ENCODE results near the gene TOM1L2. TPM values are rescaled to one million over a fixed set of nuclear protein-coding genes. Genes with fewer than 3 reads are reported as not detected.

The TOM1L2 gene
- total and polyA plus RNA-seq, 4 experiments from 2014 or later, result 1.6 to 63.1 (median 35.7) TPM

- POLR2A ChIA-PET (ENCODE audit: partially characterized antibody), result no interaction called here
- peaks cover 2 to 6% (median 3%) of the 10 kb centered on the region in 4 donors for H3K4me1 Mint-ChIP-seq
- intact Hi-C loops (cut with micrococcal nuclease), result no loop called here
These were observed 173.5 kb downstream of the TOM1L2 start for GRCh38 chr17:17798573-17799255.

GRCh38 chr17:17798010-17798556 is 174.1 kb downstream of the TOM1L2 start:
- peaks cover 5 to 11% (median 8%) of the 10 kb centered on the region in 4 donors for H3K4me1 Mint-ChIP-seq
- no peaks in the 10 kb centered on the region for H3K36me3 Mint-ChIP-seq
- no peak overlapping the region for H3K27ac Mint-ChIP-seq
- no peaks in the 10 kb centered on the region for H3K36me3 ChIP-seq (ENCODE audit: insufficient read depth, low read length)
- peaks cover 8% of the 10 kb centered on the region for H3K4me1 ChIP-seq (ENCODE audit: insufficient read depth, low read length)
- H3K27me3 Mint-ChIP-seq, result no peaks in the 10 kb centered on the region
- intact Hi-C loops (cut with micrococcal nuclease), result no loop called here
- ChIA-PET POLR2A (ENCODE audit: partially characterized antibody) (no interaction called here), CTCF (ENCODE audit: partially characterized antibody) (no interaction called here)
- H3K27ac ChIP-seq (ENCODE audit: low read depth, low read length), result no peak overlapping the region
- H3K9me3 Mint-ChIP-seq, result no peaks in the 10 kb centered on the region
- DNase-seq, result no peak
- H3K27me3 ChIP-seq (ENCODE audit: insufficient read depth, low read length), result no peaks in the 10 kb centered on the region
- no peak overlapping the region for H3K4me3 ChIP-seq (ENCODE audit: low read length in 2 of 2)
- H3K9me3 ChIP-seq (ENCODE audit: control insufficient read depth in 1 of 2, low read length in 2 of 2), result no peaks in the 10 kb centered on the region
- H3K4me3 Mint-ChIP-seq, result no peak overlapping the region

More at GRCh38 chr17:17798573-17799255, 173.5 kb downstream of the TOM1L2 start:
- Histone ChIP-seq H3K27ac (ENCODE audit: low read depth, low read length) (no peak overlapping the region), H3K4me3 (ENCODE audit: low read length in 2 of 2) (no peak overlapping the region), H3K27me3 (ENCODE audit: insufficient read depth, low read length) (no peaks in the 10 kb centered on the region), H3K4me1 (ENCODE audit: insufficient read depth, low read length) (peaks cover 1% of the 10 kb centered on the region), H3K36me3 (ENCODE audit: insufficient read depth, low read length) (no peaks in the 10 kb centered on the region), H3K9me3 (ENCODE audit: control insufficient read depth in 1 of 2, low read length in 2 of 2) (no peaks in the 10 kb centered on the region)
- Mint-ChIP-seq H3K9me3 (no peaks in the 10 kb centered on the region), H3K4me3 (no peak overlapping the region), H3K36me3 (no peaks in the 10 kb centered on the region), H3K27ac (no peak overlapping the region), H3K27me3 (no peaks in the 10 kb centered on the region)
- CTCF ChIA-PET (ENCODE audit: partially characterized antibody), result no interaction called here
- DNase-seq, result no peak

- H3K27ac Mint-ChIP-seq, result peak overlapping the region in 1 of 7 donors; percentile 19
- ChIA-PET POLR2A (ENCODE audit: partially characterized antibody) (no interaction called here), CTCF (ENCODE audit: partially characterized antibody) (no interaction called here)
- Histone ChIP-seq H3K36me3 (ENCODE audit: insufficient read depth, low read length) (no peaks in the 10 kb centered on the region), H3K27ac (ENCODE audit: low read depth, low read length) (no peak overlapping the region), H3K4me1 (ENCODE audit: insufficient read depth, low read length) (peaks cover 15% of the 10 kb centered on the region), H3K9me3 (ENCODE audit: control insufficient read depth in 1 of 2, low read length in 2 of 2) (no peaks in the 10 kb centered on the region), H3K4me3 (ENCODE audit: low read length in 2 of 2) (no peak overlapping the region), H3K27me3 (ENCODE audit: insufficient read depth, low read length) (no peaks in the 10 kb centered on the region)
- H3K4me3 Mint-ChIP-seq, result no peak overlapping the region
- no peak for DNase-seq
- H3K9me3 Mint-ChIP-seq, result no peaks in the 10 kb centered on the region
- no peaks in the 10 kb centered on the region for H3K36me3 Mint-ChIP-seq
- H3K4me1 Mint-ChIP-seq, result peaks cover 9 to 19% (median 13%) of the 10 kb centered on the region in 4 donors
- intact Hi-C loops (cut with micrococcal nuclease), result no loop called here
- H3K27me3 Mint-ChIP-seq, result no peaks in the 10 kb centered on the region
These were observed 174.9 kb downstream of the TOM1L2 start for GRCh38 chr17:17797119-17797809.

GRCh38 chr17:17796787-17797061 is 175.5 kb downstream of the TOM1L2 start:
- no peak overlapping the region for H3K4me3 Mint-ChIP-seq
- H3K4me1 ChIP-seq (ENCODE audit: insufficient read depth, low read length), result peaks cover 20% of the 10 kb centered on the region
- ChIA-PET CTCF (ENCODE audit: partially characterized antibody) (no interaction called here), POLR2A (ENCODE audit: partially characterized antibody) (no interaction called here)
- H3K9me3 Mint-ChIP-seq, result no peaks in the 10 kb centered on the region
- H3K27me3 Mint-ChIP-seq, result no peaks in the 10 kb centered on the region
- H3K36me3 ChIP-seq (ENCODE audit: insufficient read depth, low read length), result no peaks in the 10 kb centered on the region
- no peak overlapping the region for H3K4me3 ChIP-seq (ENCODE audit: low read length in 2 of 2)
- H3K36me3 Mint-ChIP-seq, result no peaks in the 10 kb centered on the region
- peak overlapping the region in 1 of 7 donors; percentile 19 for H3K27ac Mint-ChIP-seq
- no peaks in the 10 kb centered on the region for H3K27me3 ChIP-seq (ENCODE audit: insufficient read depth, low read length)
- no peak for DNase-seq
- peaks cover 12 to 24% (median 18%) of the 10 kb centered on the region in 4 donors for H3K4me1 Mint-ChIP-seq
- H3K9me3 ChIP-seq (ENCODE audit: control insufficient read depth in 1 of 2, low read length in 2 of 2), result no peaks in the 10 kb centered on the region
- no peak overlapping the region for H3K27ac ChIP-seq (ENCODE audit: low read depth, low read length)
- intact Hi-C loops (cut with micrococcal nuclease), result no loop called here

GRCh38 chr17:17795946-17796786 is 176.0 kb downstream of the TOM1L2 start:
- Histone ChIP-seq H3K4me1 (ENCODE audit: insufficient read depth, low read length) (peaks cover 20% of the 10 kb centered on the region), H3K27me3 (ENCODE audit: insufficient read depth, low read length) (no peaks in the 10 kb centered on the region), H3K9me3 (ENCODE audit: control insufficient read depth in 1 of 2, low read length in 2 of 2) (no peaks in the 10 kb centered on the region), H3K4me3 (ENCODE audit: low read length in 2 of 2) (no peak overlapping the region), H3K27ac (ENCODE audit: low read depth, low read length) (no peak overlapping the region), H3K36me3 (ENCODE audit: insufficient read depth, low read length) (no peaks in the 10 kb centered on the region)
- CTCF ChIA-PET (ENCODE audit: partially characterized antibody), result no interaction called here
- Mint-ChIP-seq H3K9me3 (no peaks in the 10 kb centered on the region), H3K4me1 (peaks cover 12 to 25% (median 18%) of the 10 kb centered on the region in 4 donors), H3K27ac (no peak overlapping the region), H3K4me3 (no peak overlapping the region), H3K27me3 (no peaks in the 10 kb centered on the region), H3K36me3 (no peaks in the 10 kb centered on the region)
- intact Hi-C loops (cut with micrococcal nuclease), result no loop called here
- POLR2A ChIA-PET (ENCODE audit: partially characterized antibody), result interaction anchor here (1.6 kb wide), 1 partner anchor 11 kb away, joined by 4 read pairs; no protein-coding TSS in a partner anchor
- no peak for DNase-seq

GRCh38 chr17:17795296-17795695 is 176.9 kb downstream of the TOM1L2 start:
- H3K27ac ChIP-seq (ENCODE audit: low read depth, low read length), result no peak overlapping the region
- Mint-ChIP-seq H3K27ac (no peak overlapping the region), H3K4me3 (no peak overlapping the region), H3K27me3 (no peaks in the 10 kb centered on the region), H3K9me3 (no peaks in the 10 kb centered on the region), H3K36me3 (no peaks in the 10 kb centered on the region), H3K4me1 (peaks cover 12 to 25% (median 18%) of the 10 kb centered on the region in 4 donors)
- no peak overlapping the region for H3K4me3 ChIP-seq (ENCODE audit: low read length in 2 of 2)
- H3K4me1 ChIP-seq (ENCODE audit: insufficient read depth, low read length), result peaks cover 20% of the 10 kb centered on the region
- H3K9me3 ChIP-seq (ENCODE audit: control insufficient read depth in 1 of 2, low read length in 2 of 2), result no peaks in the 10 kb centered on the region
- intact Hi-C loops (cut with micrococcal nuclease), result no loop called here
- no peaks in the 10 kb centered on the region for H3K27me3 ChIP-seq (ENCODE audit: insufficient read depth, low read length)
- no peaks in the 10 kb centered on the region for H3K36me3 ChIP-seq (ENCODE audit: insufficient read depth, low read length)
- DNase-seq, result no peak
- ChIA-PET POLR2A (ENCODE audit: partially characterized antibody) (interaction anchor here (0.6 to 1.6 kb wide), 2 partner anchors 11 to 493 kb away, joined by 3 to 4 read pairs; no protein-coding TSS in a partner anchor), CTCF (ENCODE audit: partially characterized antibody) (no interaction called here)

GRCh38 chr17:17794382-17794781 is 177.8 kb downstream of the TOM1L2 start:
- Mint-ChIP-seq H3K4me1 (peaks cover 12 to 27% (median 18%) of the 10 kb centered on the region in 4 donors), H3K36me3 (no peaks in the 10 kb centered on the region), H3K9me3 (no peaks in the 10 kb centered on the region), H3K4me3 (no peak overlapping the region), H3K27ac (no peak overlapping the region), H3K27me3 (no peaks in the 10 kb centered on the region)
- H3K4me3 ChIP-seq (ENCODE audit: low read length in 2 of 2), result no peak overlapping the region
- H3K4me1 ChIP-seq (ENCODE audit: insufficient read depth, low read length), result peaks cover 20% of the 10 kb centered on the region
- H3K9me3 ChIP-seq (ENCODE audit: control insufficient read depth in 1 of 2, low read length in 2 of 2), result no peaks in the 10 kb centered on the region
- H3K27me3 ChIP-seq (ENCODE audit: insufficient read depth, low read length), result no peaks in the 10 kb centered on the region
- H3K36me3 ChIP-seq (ENCODE audit: insufficient read depth, low read length), result no peaks in the 10 kb centered on the region
- ChIA-PET POLR2A (ENCODE audit: partially characterized antibody) (interaction anchor here (1.2 to 1.6 kb wide), 2 partner anchors 10 to 42 kb away, joined by 4 to 5 read pairs; partner anchors contain the start of gene SREBF1), CTCF (ENCODE audit: partially characterized antibody) (no interaction called here)
- intact Hi-C loops (cut with micrococcal nuclease), result no loop called here
- no peak overlapping the region for H3K27ac ChIP-seq (ENCODE audit: low read depth, low read length)
- no peak for DNase-seq

Measured in CD4-positive, alpha-beta memory T cell (primary cell).